Kidney tubule cell (primary cell): Measurements from ENCODE around the gene STRC.
"Not testable (repeated sequence)": the region's sequence is repeated elsewhere in the genome, so short reads cannot be mapped to it uniquely, and the experiment has no call there.

ENCODE experiments used
- DNase-seq: peaks from one replicate; pipeline ENCODE4 v3.0.0-alpha.2; 2018; ENCODE audit warnings: low spot score

Gene STRC

DNA sequence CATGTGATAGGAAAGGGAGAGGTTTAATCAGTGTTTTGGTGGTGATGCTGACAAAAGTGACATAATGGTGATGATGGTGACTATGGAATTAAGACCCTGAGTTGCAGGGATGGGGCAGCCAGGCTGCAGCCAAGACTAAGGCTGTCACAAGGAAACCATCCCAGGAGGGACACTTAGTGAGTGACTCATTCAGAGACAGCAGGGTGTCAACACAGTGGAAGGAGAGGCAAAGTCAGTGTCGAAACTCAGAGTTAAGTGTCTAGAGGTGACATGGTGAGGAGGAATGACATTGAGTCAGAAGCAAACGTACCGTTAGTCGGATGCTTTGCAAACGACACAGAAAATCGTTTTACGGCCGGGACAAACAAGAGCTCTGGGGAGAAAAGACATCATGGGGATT, 54.8 kb downstream of the STRC start:
- DNase-seq = not testable (repeated sequence)

DNA sequence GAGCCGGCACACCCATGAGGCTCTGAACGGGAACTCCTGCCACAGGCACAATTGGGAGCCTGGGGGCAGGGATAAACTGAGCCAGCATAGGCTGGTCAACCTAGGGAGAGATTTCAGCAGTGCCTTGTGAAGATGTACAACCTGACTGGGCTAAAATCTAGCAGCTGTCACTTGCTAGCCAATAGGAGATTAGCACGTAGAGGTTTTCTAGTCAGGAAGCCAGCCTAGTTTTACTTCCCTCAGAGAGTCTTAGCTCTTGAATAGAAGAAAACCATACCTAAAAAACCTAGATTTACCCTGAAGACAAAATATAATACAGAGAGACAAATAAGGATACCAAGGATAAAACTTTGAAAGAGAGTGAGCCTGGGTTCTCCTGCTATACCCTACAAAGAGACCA, 55.8 kb downstream of the STRC start:
- not testable (repeated sequence) for DNase-seq

GRCh38 chr15:43552986-43553385, 65.6 kb downstream of the STRC start:
- no peak for DNase-seq

DNA sequence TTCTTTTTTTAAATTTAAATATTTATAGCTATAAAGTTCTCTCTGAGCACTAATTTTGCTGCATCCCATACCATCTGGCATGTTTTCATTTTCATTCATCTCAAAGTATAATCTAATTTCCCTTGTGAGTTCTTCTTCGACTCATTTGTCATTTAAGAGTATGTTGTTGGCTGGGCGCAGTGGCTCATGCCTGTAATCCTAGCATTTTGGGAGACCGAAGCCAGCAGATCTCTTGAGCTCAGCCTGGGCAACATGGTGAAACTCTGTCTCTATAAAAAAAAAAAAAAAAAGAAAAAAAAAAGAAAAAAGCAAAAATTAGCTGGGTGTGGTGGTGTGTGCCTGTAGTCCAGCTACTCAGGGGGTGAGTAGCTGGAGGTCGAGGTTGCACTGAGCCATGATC, 66.3 kb downstream of the STRC start:
- no peak for DNase-seq

- DNase-seq = no peak
Observed at GRCh38 chr15:43550527-43551363, 67.9 kb downstream of the STRC start.
